Activated CD8-positive, alpha-beta T cell treated with anti-CD3 and anti-CD28 coated beads for 36 hours (primary cell): ENCODE results near the gene C6orf136. TPM values are rescaled to one million over a fixed set of nuclear protein-coding genes. Genes with fewer than 3 reads are reported as not detected.
A peak's percentile ranks its signal among the peaks of the same experiment; 100 is the strongest.
"Not testable (repeated sequence)": the region's sequence is repeated elsewhere in the genome, so short reads cannot be mapped to it uniquely, and the experiment has no call there.

Experiments used
- ATAC-seq: fragments of 200-7000 bp; cut with Tn5 transposase; one replicate; pipeline ENCODE4 v1.10.0; 2021; ENCODE audit warnings: mild to moderate bottlenecking, moderate library complexity
- CTCF ChIA-PET: fragments of 350-600 bp; sonication (Branson Sonifier 250); formaldehyde crosslinking; loops from one replicate; lab custom pipeline; 2021; ENCODE audit warnings: antibody characterized with exemption; lab: Charles Lee
- POLR2A ChIA-PET: fragments of 350-600 bp; sonication (Branson Sonifier 250); formaldehyde crosslinking; loops from one replicate; lab custom pipeline; 2021; ENCODE audit warnings: antibody characterized with exemption; lab: Charles Lee
- DNase-seq: peaks from one replicate; pipeline ENCODE4 v3.0.0-alpha.2; 2020
- H3K27ac Mint-ChIP-seq: one replicate; pipeline ENCODE4 v1.8.0; 2021; ENCODE audit warnings: mild to moderate bottlenecking, mixed read lengths
- H3K27me3 Mint-ChIP-seq: one replicate; pipeline ENCODE4 v1.8.0; 2021; ENCODE audit warnings: mixed read lengths
- H3K36me3 Mint-ChIP-seq: one replicate; pipeline ENCODE4 v1.8.0; 2021; ENCODE audit warnings: low read depth, mixed read lengths
- H3K4me1 Mint-ChIP-seq: one replicate; pipeline ENCODE4 v1.8.0; 2021; ENCODE audit warnings: low read depth, mixed read lengths
- H3K4me3 Mint-ChIP-seq: one replicate; pipeline ENCODE4 v1.8.0; 2021; ENCODE audit warnings: mild to moderate bottlenecking, moderate library complexity, mixed read lengths
- H3K9me3 Mint-ChIP-seq: one replicate; pipeline ENCODE4 v1.8.0; 2021; ENCODE audit warnings: mixed read lengths
- intact Hi-C: fragments of 100-400 bp; cut with micrococcal nuclease; formaldehyde crosslinking; loops from one replicate; pipeline ENCODE4 v1.10.0; 2022
- total RNA-seq, 2 experiments: library from RNA; stranded (reverse); gene quantifications; one replicate each; pipeline ENCODE4 v1.2.3, GENCODE V29; 2021
- TF ChIP-seq, protein P1 (sequence below): fragments of 200-600 bp; IDR thresholded peaks from one replicate; pipeline ENCODE4 v1.8.0; 2022; ENCODE audit warnings: antibody characterized with exemption, mild to moderate bottlenecking

The C6orf136 gene
- total RNA-seq, 2 experiments from 2014 or later = 34.8 to 40.1 TPM

DNA sequence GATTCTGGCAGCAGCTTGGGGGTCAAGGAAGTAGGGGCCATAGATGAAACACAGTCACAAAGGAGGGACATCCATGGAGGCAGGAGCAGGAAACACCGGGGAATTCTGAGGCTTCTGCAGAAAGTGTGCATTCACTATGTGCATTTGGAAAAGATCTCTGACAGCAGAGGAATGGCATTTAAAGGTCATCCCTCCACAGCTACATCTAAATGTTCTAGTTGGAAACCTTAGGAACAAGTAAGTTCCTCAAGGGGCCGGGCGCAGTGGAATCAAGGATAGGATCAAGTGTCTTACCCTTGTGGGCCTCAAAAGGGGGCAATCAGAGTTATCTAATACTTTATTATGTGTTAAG, 8.8 kb downstream of the C6orf136 start:
- no peak for DNase-seq
- TF ChIP-seq, protein P1, sequence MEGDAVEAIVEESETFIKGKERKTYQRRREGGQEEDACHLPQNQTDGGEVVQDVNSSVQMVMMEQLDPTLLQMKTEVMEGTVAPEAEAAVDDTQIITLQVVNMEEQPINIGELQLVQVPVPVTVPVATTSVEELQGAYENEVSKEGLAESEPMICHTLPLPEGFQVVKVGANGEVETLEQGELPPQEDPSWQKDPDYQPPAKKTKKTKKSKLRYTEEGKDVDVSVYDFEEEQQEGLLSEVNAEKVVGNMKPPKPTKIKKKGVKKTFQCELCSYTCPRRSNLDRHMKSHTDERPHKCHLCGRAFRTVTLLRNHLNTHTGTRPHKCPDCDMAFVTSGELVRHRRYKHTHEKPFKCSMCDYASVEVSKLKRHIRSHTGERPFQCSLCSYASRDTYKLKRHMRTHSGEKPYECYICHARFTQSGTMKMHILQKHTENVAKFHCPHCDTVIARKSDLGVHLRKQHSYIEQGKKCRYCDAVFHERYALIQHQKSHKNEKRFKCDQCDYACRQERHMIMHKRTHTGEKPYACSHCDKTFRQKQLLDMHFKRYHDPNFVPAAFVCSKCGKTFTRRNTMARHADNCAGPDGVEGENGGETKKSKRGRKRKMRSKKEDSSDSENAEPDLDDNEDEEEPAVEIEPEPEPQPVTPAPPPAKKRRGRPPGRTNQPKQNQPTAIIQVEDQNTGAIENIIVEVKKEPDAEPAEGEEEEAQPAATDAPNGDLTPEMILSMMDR = no peak
- H3K9me3 Mint-ChIP-seq = no peaks in the 10 kb centered on the region
- CTCF ChIA-PET = interaction anchor here (1.1 to 1.3 kb wide), 2 partner anchors 10 to 75 kb away, joined by 3 read pairs; no protein-coding TSS in a partner anchor
- H3K36me3 Mint-ChIP-seq = peaks cover 37% of the 10 kb centered on the region
- ATAC-seq = no peak
- intact Hi-C loops = no loop called here
- H3K27ac Mint-ChIP-seq = no peak overlapping the region
- no peaks in the 10 kb centered on the region for H3K4me1 Mint-ChIP-seq
- POLR2A ChIA-PET = no interaction called here
- no peak overlapping the region for H3K4me3 Mint-ChIP-seq
- no peaks in the 10 kb centered on the region for H3K27me3 Mint-ChIP-seq

DNA sequence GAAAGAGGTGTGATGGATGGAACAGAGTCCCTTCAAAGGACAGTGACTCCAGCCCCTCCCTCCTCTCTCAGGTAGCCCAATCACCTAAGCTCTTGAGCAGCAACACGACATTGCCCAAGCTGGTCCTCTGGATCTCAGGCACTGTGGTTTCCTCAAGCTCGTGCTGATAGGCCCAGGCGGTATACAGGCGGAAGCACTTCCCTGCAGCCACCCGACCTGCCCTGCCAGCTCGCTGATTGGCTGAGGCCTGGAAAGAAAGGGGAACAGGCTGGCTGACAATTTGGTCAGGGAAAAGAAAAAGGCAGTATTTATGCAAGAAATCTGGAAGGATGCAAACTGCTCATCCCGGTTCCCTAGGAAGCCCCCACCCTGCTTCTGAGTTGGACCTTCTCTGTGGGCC, 9.6 kb downstream of the C6orf136 start:
- DNase-seq (no peak), ATAC-seq (no peak)
- intact Hi-C loops = no loop called here
- no peaks in the 10 kb centered on the region for H3K4me1 Mint-ChIP-seq
- POLR2A ChIA-PET = interaction anchor here (0.7 to 2.0 kb wide), 3 partner anchors 8 to 41 kb away, joined by 4 to 5 read pairs (median 5); partner anchors contain the start of gene MRPS18B
- CTCF ChIA-PET = interaction anchor here (1.1 to 1.5 kb wide), 3 partner anchors 10 to 74 kb away, joined by 3 read pairs; no protein-coding TSS in a partner anchor
- no peaks in the 10 kb centered on the region for H3K9me3 Mint-ChIP-seq
- TF ChIP-seq, protein P1 = no peak
- no peaks in the 10 kb centered on the region for H3K27me3 Mint-ChIP-seq
- no peak overlapping the region for H3K27ac Mint-ChIP-seq
- H3K36me3 Mint-ChIP-seq = peaks cover 33% of the 10 kb centered on the region
- H3K4me3 Mint-ChIP-seq = no peak overlapping the region

DNA sequence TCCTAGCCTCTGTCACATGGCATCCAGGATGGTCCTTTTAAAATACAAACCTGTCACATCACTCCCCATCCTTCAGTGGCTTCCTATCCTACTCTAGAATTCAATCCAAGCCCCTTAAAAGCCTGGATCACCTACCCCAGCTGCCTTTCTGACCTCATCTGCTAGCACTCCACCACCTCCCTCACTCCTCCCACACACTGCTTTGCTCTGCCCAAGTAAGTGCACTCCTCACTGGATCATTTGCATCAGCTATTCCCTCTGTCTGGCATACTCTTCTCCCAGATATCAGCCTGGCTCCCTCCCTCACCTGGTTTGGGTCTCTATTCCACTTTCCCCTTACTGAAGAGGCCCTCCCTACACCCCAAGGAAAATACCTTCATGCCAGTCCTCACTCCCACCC, 10.5 kb downstream of the C6orf136 start:
- DNase-seq = no peak
- H3K4me3 Mint-ChIP-seq = no peak overlapping the region
- H3K9me3 Mint-ChIP-seq = no peaks in the 10 kb centered on the region
- H3K4me1 Mint-ChIP-seq = no peaks in the 10 kb centered on the region
- ATAC-seq = no peak
- peak overlapping the region; percentile 10 for H3K27ac Mint-ChIP-seq
- H3K27me3 Mint-ChIP-seq = no peaks in the 10 kb centered on the region
- intact Hi-C loops = no loop called here
- ChIA-PET CTCF (interaction anchor here (1.5 kb wide), 2 partner anchors 11 to 65 kb away, joined by 3 read pairs; no protein-coding TSS in a partner anchor), POLR2A (interaction anchor here (0.6 to 2.0 kb wide), 3 partner anchors 39 to 97 kb away, joined by 3 to 5 read pairs (median 4); partner anchors contain the start of gene MRPS18B)
- TF ChIP-seq, protein P1 = no peak
- H3K36me3 Mint-ChIP-seq = peaks cover 34% of the 10 kb centered on the region

DNA sequence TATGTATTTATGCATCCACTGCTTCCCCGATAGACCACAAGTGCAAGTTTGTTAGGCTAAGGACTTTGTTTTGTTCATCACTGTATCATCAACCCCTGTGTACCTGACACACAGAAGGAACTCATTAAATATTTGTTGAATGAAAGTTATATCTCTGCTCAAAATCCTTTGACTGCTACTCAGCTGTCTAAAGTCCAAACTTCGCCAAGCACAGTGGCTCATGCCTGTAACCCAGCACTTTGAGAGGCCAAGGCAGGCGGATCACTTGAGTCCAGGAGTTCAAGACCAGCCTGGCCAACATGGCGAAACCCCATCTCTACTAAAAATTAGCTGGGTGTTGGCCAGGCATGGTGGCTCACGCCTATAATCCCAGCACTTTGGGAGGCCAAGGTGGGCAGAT, 11.0 kb downstream of the C6orf136 start:
- H3K4me1 Mint-ChIP-seq, DNase-seq, ATAC-seq, H3K27me3 Mint-ChIP-seq, H3K4me3 Mint-ChIP-seq, intact Hi-C loops, H3K9me3 Mint-ChIP-seq: not testable (repeated sequence)
- peaks cover 38% of the 10 kb centered on the region for H3K36me3 Mint-ChIP-seq
- ChIA-PET CTCF (interaction anchor here (1.5 kb wide), 1 partner anchor 65 kb away, joined by 3 read pairs; no protein-coding TSS in a partner anchor), POLR2A (interaction anchor here (2.0 kb wide), 1 partner anchor 42 kb away, joined by 4 read pairs; no protein-coding TSS in a partner anchor)
- peak overlapping the region; percentile 10 for H3K27ac Mint-ChIP-seq

DNA sequence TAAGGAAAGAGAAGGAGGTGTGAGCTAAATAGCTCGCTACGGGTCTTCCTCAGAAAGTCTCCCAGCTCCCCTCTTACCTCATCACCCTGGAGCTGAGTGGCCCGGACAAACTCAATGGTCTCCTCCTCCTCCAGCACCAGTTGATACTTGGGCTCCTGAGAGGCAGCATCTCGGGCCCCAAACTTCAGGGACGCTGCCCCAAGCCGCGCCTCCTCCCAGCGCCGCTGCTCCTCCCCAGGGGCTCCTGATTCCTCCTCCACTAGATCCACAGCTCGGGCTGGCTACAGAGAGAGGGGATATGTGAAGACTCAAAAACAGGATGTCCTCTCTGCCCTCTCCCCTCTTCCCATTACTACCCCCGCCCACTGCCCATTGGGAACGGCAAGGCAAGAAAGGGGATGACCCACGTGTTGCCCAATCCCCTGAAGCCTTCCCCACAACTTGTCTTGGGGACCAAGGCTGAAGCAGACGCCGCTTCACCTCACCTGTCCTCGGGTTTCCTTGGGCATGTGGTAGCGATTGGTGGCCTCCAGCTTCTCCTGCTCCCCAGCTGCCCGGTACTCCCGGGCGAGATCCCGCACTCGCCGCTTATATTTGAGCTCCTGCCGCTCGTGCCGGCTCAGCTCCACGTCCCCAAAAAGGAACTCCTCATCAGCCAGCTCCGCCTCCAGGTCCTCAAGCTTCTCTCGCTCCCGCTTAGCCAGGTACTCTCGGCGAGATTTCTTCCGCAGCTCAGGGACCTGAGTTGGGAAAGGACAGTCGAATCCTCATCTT, 18.2 kb downstream of the C6orf136 start:
- intact Hi-C loops = no loop called here
- Mint-ChIP-seq H3K4me3 (no peak overlapping the region), H3K4me1 (peaks cover 15% of the 10 kb centered on the region), H3K9me3 (no peaks in the 10 kb centered on the region), H3K27ac (no peak overlapping the region), H3K36me3 (peaks cover 46% of the 10 kb centered on the region), H3K27me3 (no peaks in the 10 kb centered on the region)
- DNase-seq = no peak
- ChIA-PET POLR2A (interaction anchor here (0.8 to 1.5 kb wide), 6 partner anchors 12 to 68 kb away, joined by 3 to 4 read pairs (median 3); no protein-coding TSS in a partner anchor), CTCF (interaction anchor here (0.8 to 2.1 kb wide), 9 partner anchors 10 to 66 kb away, joined by 3 to 6 read pairs (median 4); no protein-coding TSS in a partner anchor)
- ATAC-seq = no peak
- TF ChIP-seq, protein P1 = no peak

DNA sequence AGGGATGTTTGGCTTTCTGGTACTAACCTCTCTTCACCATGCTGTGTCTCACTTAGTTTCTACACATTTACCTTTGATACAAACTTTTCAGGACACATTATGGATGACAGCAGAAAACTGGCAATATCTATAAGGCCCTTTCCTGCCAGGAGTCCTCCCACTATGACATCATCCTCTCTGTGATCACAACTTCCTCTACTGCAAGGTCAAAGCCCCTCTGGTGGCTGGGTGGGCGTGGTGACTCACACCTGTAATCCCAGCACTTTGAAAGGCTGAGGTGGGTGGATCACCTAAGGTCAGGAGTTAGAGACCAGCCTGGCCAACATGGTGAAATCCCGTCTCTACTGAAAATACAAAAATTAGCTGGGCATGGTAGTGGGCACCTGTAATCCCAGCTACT, 19.4 kb downstream of the C6orf136 start:
- H3K27ac Mint-ChIP-seq = peak overlapping the region; percentile 83
- H3K9me3 Mint-ChIP-seq, intact Hi-C loops, H3K4me3 Mint-ChIP-seq, H3K27me3 Mint-ChIP-seq: not testable (repeated sequence)
- ATAC-seq (peak; percentile 95), DNase-seq (peak; percentile 88)
- POLR2A ChIA-PET = interaction anchor here (1.3 kb wide), 1 partner anchor 33 kb away, joined by 3 read pairs; no protein-coding TSS in a partner anchor
- peaks cover 25% of the 10 kb centered on the region for H3K4me1 Mint-ChIP-seq
- CTCF ChIA-PET = interaction anchor here (1.0 to 2.1 kb wide), 3 partner anchors 13 to 65 kb away, joined by 3 to 7 read pairs (median 6); no protein-coding TSS in a partner anchor
- H3K36me3 Mint-ChIP-seq = peaks cover 53% of the 10 kb centered on the region
